H1 (cell line): ENCODE measurements around the gene KCNQ1. TPM values are rescaled to one million over a fixed set of nuclear protein-coding genes. Genes with fewer than 3 reads are reported as not detected.

Experiments used
- ASH2L ChIP-seq: fragments of 200-600, 300-600 bp; sonication (generic); IDR thresholded peaks from one replicate; pipeline ENCODE4 v1.7.1; 2017; ENCODE audit warnings: low read length
- EP300 ChIP-seq, 2 experiments: IDR thresholded peaks; 1 replicate in 1 of 2; 2 replicates in 1 of 2; pipeline ENCODE4 v1.6.1; 2011 to 2012; ENCODE audit warnings: low read depth in 2 of 2, low read length in 2 of 2, mild to moderate bottlenecking in 2 of 2, borderline replicate concordance in 1 of 2, inconsistent platforms in 1 of 2, moderate library complexity in 1 of 2
- POLR2AphosphoS5 ChIP-seq: IDR thresholded peaks from 2 replicates; pipeline ENCODE4 v1.6.1; 2011; ENCODE audit warnings: low read depth, low read length
- RFX5 ChIP-seq: IDR thresholded peaks from 2 replicates; pipeline ENCODE4 v1.6.1; 2011; ENCODE audit warnings: low read depth, low read length, improper control_type of control experiment, borderline replicate concordance
- SRF ChIP-seq: IDR thresholded peaks from 2 replicates; pipeline ENCODE4 v1.6.1; 2011; ENCODE audit warnings: mild to moderate bottlenecking, low read depth, low read length, moderate library complexity
- polyA plus RNA-seq, 7 experiments: library from polyadenylated mRNA; depleted of rRNA in 3 of 7; stranded (reverse) in 5 of 7; unstranded in 2 of 7; fragments of >200 nt in 5 of 7; fragments of 200-250 nt in 2 of 7; gene quantifications; 1 replicate in 5 of 7; 2 replicates in 1 of 7; 4 replicates in 1 of 7; pipeline versions ENCODE4 v1.2.1 to v1.2.3, GENCODE V29; 2011 to 2013; ENCODE audit warnings: missing spikeins in 2 of 7, mixed read lengths in 2 of 7
- total RNA-seq: library from RNA; stranded (reverse); fragmentation: NEBNext Ultra II Directional; extraction: Animal tissue kit (Norgen Biotek cat#: 25700); gene quantifications from 2 replicates; pipeline ENCODE4 v1.2.1, GENCODE V29; 2021

KCNQ1 gene
- total and polyA plus RNA-seq, 2 of the 8 experiments (the other 6 are each of a cell fraction or from before 2014, with no cell fraction given), result 1.9 to 2.0 TPM

GRCh38 chr11:2794968-2795322 is 350.1 kb downstream of the KCNQ1 start (continued):
- TF ChIP-seq EP300 (IDR thresholded peaks at IDR 0.05; ENCODE audit: borderline replicate concordance in 1 of 2, low read depth in 2 of 2, low read length in 2 of 2), result no peak
- no peak for TF ChIP-seq SRF
- TF ChIP-seq ASH2L, result no peak
- no peak for TF ChIP-seq POLR2AphosphoS5
- no peak for TF ChIP-seq RFX5
- TF ChIP-seq, all 59 proteins: peak for 0
